ENCODE data around the gene KCNT1.

Gene KCNT1

GRCh38 chr9:135822374-135822755 is 120.4 kb downstream of the KCNT1 start:
- Histone ChIP-seq H3K4me1 (ENCODE audit: insufficient read depth, poor library complexity, severe bottlenecking) (no peaks in the 10 kb centered on the region), H3K9me3 (ENCODE audit: severe bottlenecking) (no peaks in the 10 kb centered on the region), H3K27ac (ENCODE audit: poor library complexity, severe bottlenecking) (no peak overlapping the region), H3K4me3 (ENCODE audit: severe bottlenecking) (no peak overlapping the region), H3K27me3 (ENCODE audit: insufficient read depth, poor library complexity, severe bottlenecking) (no peaks in the 10 kb centered on the region), H3K36me3 (ENCODE audit: low read depth) (peaks cover 48% of the 10 kb centered on the region)
- no peak for DNase-seq (ENCODE audit: low spot score)
- no peak for TF ChIP-seq CTCF (IDR thresholded peaks at IDR 0.05; ENCODE audit: poor library complexity, severe bottlenecking)
- no peak for ATAC-seq (ENCODE audit: low read depth)

DNA sequence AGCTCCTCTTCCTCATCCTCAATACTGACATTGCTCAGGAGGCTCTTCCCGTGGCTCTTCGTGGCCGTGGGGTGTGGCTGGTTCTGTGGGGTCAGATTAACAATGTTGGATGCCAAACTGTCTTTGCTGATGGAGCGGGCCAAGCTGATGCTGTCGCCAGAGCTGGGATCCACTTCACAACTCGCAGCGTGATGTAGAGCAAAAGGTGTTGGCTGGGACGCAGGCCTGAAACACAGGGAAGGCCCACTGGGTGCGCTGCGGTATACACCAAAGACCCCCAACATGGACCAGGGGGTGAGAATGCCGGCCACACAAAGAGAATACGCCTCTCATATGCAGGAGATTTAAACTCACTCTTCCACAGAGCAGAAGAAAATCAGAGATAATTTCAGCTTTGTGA is 121.1 kb downstream of the KCNT1 start:
- TF ChIP-seq CTCF (IDR thresholded peaks at IDR 0.05; ENCODE audit: poor library complexity, severe bottlenecking) = no peak
- Histone ChIP-seq H3K27ac (ENCODE audit: poor library complexity, severe bottlenecking) (no peak overlapping the region), H3K4me1 (ENCODE audit: insufficient read depth, poor library complexity, severe bottlenecking) (no peaks in the 10 kb centered on the region), H3K4me3 (ENCODE audit: severe bottlenecking) (no peak overlapping the region), H3K9me3 (ENCODE audit: severe bottlenecking) (no peaks in the 10 kb centered on the region), H3K36me3 (ENCODE audit: low read depth) (peaks cover 42% of the 10 kb centered on the region), H3K27me3 (ENCODE audit: insufficient read depth, poor library complexity, severe bottlenecking) (no peaks in the 10 kb centered on the region)
- ATAC-seq (ENCODE audit: low read depth) = no peak
- DNase-seq (ENCODE audit: low spot score) = no peak

DNA sequence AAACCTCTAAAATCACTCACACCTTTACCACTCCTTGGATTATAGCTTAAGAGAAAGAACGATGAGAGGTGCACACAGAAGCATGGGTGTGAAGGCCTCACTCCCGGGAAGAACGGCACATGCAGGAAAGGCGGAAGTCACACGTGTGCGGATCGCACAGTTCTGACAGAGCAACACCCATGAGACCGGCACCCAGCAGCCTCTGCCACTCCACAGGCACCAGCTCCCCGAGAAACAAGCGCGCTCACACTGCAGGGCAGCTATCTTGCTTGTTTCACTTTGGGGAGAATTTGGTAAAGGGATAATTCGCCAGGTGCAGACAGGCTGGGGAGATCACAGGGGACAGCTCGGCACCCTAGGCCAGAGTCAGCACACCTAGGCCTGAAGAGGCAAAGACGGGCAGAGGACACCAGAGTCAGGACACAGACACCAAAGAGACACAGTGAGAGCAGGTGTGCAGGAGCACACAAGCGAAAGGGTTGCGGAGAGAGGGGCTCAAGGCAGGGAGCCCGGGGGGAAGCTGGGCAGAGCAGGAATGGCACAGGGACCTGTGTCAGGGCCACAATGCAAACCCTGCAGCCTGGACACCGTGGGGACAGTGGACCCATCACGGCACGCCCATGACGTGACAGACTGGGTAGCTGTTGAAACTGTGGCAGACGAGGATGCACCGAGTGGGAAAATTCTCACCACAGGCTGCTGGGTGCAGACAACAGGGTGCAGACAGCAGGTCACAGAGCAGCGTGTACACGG is 123.6 kb downstream of the KCNT1 start:
- H3K36me3 ChIP-seq (ENCODE audit: low read depth) = peaks cover 35% of the 10 kb centered on the region
- H3K4me3 ChIP-seq (ENCODE audit: severe bottlenecking) = no peak overlapping the region
- ATAC-seq (ENCODE audit: low read depth) = no peak
- H3K4me1 ChIP-seq (ENCODE audit: insufficient read depth, poor library complexity, severe bottlenecking) = no peaks in the 10 kb centered on the region
- no peak for DNase-seq (ENCODE audit: low spot score)
- H3K27me3 ChIP-seq (ENCODE audit: insufficient read depth, poor library complexity, severe bottlenecking) = no peaks in the 10 kb centered on the region
- no peak for TF ChIP-seq CTCF (IDR thresholded peaks at IDR 0.05; ENCODE audit: poor library complexity, severe bottlenecking)
- H3K27ac ChIP-seq (ENCODE audit: poor library complexity, severe bottlenecking) = no peak overlapping the region
- H3K9me3 ChIP-seq (ENCODE audit: severe bottlenecking) = peaks cover 2% of the 10 kb centered on the region

DNA sequence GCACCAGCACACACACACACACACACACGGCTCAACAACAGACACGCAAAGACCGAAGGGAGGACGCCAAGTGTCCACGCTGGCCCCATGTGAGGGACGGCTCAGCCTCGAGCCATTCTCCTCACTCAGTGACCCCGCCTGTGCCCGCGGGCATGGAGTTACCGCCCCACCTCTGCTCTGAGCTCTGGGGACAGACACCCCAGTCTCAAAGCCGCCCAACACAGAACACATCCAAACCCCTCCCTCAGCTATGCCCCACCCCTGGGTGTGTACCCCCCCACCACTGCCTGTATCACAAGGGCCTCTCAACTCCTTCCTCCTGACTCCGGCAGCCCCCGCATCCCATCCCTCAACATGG is 124.2 kb downstream of the KCNT1 start:
- no peaks in the 10 kb centered on the region for H3K27me3 ChIP-seq (ENCODE audit: insufficient read depth, poor library complexity, severe bottlenecking)
- DNase-seq (ENCODE audit: low spot score) = no peak
- H3K4me3 ChIP-seq (ENCODE audit: severe bottlenecking) = no peak overlapping the region
- no peak for ATAC-seq (ENCODE audit: low read depth)
- peaks cover 2% of the 10 kb centered on the region for H3K9me3 ChIP-seq (ENCODE audit: severe bottlenecking)
- H3K36me3 ChIP-seq (ENCODE audit: low read depth) = peaks cover 35% of the 10 kb centered on the region
- no peak for TF ChIP-seq CTCF (IDR thresholded peaks at IDR 0.05; ENCODE audit: poor library complexity, severe bottlenecking)
- no peak overlapping the region for H3K27ac ChIP-seq (ENCODE audit: poor library complexity, severe bottlenecking)
- no peaks in the 10 kb centered on the region for H3K4me1 ChIP-seq (ENCODE audit: insufficient read depth, poor library complexity, severe bottlenecking)

DNA sequence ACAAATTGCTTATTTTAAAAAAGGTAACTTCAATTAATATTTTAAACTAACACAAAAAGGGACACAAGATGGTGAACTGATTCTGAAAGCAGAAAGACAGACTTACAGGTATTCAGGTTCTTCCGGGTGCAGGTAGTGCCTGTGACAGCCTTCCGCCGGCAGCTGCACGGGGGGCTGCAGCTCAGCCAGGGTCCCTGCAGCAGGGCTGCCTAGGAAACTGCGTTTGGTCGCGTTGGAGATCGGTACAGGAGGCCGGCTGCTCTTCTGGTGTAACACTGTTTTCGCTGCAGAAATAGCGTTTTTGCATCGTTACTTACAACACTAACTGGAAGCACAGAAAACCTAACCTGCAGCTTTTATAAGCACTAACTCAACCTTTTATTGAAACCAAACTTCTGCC is 125.3 kb downstream of the KCNT1 start:
- no peak for ATAC-seq (ENCODE audit: low read depth)
- H3K36me3 ChIP-seq (ENCODE audit: low read depth) = peaks cover 29% of the 10 kb centered on the region
- TF ChIP-seq CTCF (IDR thresholded peaks at IDR 0.05; ENCODE audit: poor library complexity, severe bottlenecking) = no peak
- no peak for DNase-seq (ENCODE audit: low spot score)
- H3K4me1 ChIP-seq (ENCODE audit: insufficient read depth, poor library complexity, severe bottlenecking) = no peaks in the 10 kb centered on the region
- no peak overlapping the region for H3K27ac ChIP-seq (ENCODE audit: poor library complexity, severe bottlenecking)
- H3K27me3 ChIP-seq (ENCODE audit: insufficient read depth, poor library complexity, severe bottlenecking) = no peaks in the 10 kb centered on the region
- no peak overlapping the region for H3K4me3 ChIP-seq (ENCODE audit: severe bottlenecking)
- H3K9me3 ChIP-seq (ENCODE audit: severe bottlenecking) = peaks cover 2% of the 10 kb centered on the region
